Liver (tissue), 9 donors: Measurements from ENCODE around the gene RPS6KA2. TPM values are rescaled to one million over a fixed set of nuclear protein-coding genes. Genes with fewer than 3 reads are reported as not detected.
"Not testable (repeated sequence)": the region's sequence is repeated elsewhere in the genome, so short reads cannot be mapped to it uniquely, and the experiment has no call there.

Experiments used
- DNase-seq: peaks from one replicate; pipeline ENCODE4 v3.0.0-alpha.2; 2017; ENCODE audit warnings: low spot score
- H3K27ac ChIP-seq, 2 donors: one replicate each; pipeline ENCODE4 v1.7.0; 2013; ENCODE audit warnings: inconsistent platforms in 2 of 2, low read length in 2 of 2, control low read depth in 1 of 2, low read depth in 1 of 2, mild to moderate bottlenecking in 1 of 2
- H3K27me3 ChIP-seq, 4 donors: one replicate each; pipeline versions ENCODE4 v1.6.1 to v1.7.0; 2013; ENCODE audit warnings: low read length in 3 of 4, inconsistent platforms in 1 of 4, mild to moderate bottlenecking in 1 of 4, moderate library complexity in 1 of 4; ENCODE audit not compliant: control insufficient read depth in 4 of 4, insufficient read depth in 4 of 4
- H3K36me3 ChIP-seq, 4 donors: one replicate each; pipeline versions ENCODE4 v1.6.1 to v1.7.0; 2013; ENCODE audit warnings: low read length in 3 of 4, mild to moderate bottlenecking in 3 of 4, low read depth in 1 of 4, moderate library complexity in 1 of 4; ENCODE audit not compliant: control insufficient read depth in 4 of 4, insufficient read depth in 3 of 4
- H3K4me1 ChIP-seq, 4 donors: one replicate each; pipeline versions ENCODE4 v1.6.1 to v1.7.0; 2013; ENCODE audit warnings: low read length in 3 of 4, mild to moderate bottlenecking in 3 of 4, moderate library complexity in 1 of 4; ENCODE audit not compliant: control insufficient read depth in 4 of 4, insufficient read depth in 4 of 4
- H3K4me3 ChIP-seq, 3 donors: one replicate each; pipeline versions ENCODE4 v1.6.1 to v1.7.0; 2013; ENCODE audit warnings: low read length in 3 of 3, control low read depth in 1 of 3, low read depth in 1 of 3, mild to moderate bottlenecking in 1 of 3
- H3K9ac ChIP-seq, 2 donors: one replicate each; pipeline ENCODE4 v1.7.0; 2013; ENCODE audit warnings: low read length in 2 of 2, mild to moderate bottlenecking in 2 of 2, moderate library complexity in 2 of 2, control low read depth in 1 of 2, low read depth in 1 of 2
- H3K9me3 ChIP-seq, 4 donors: one replicate each; pipeline versions ENCODE4 v1.6.1 to v1.7.0; 2013; ENCODE audit warnings: low read length in 3 of 4; ENCODE audit not compliant: control insufficient read depth in 4 of 4
- ATF3 ChIP-seq: IDR thresholded peaks from 2 replicates; pipeline ENCODE4 v1.6.1; 2016; ENCODE audit warnings: antibody characterized with exemption
- CTCF ChIP-seq: fragments of 150-350 bp; IDR thresholded peaks from 2 replicates; pipeline ENCODE4 v1.5.1; 2017; ENCODE audit warnings: improper control_type of control experiment, low read depth, low read length; ENCODE audit not compliant: missing input control
- EGR1 ChIP-seq, 2 donors: IDR thresholded peaks; 2 replicates each; pipeline ENCODE4 v1.6.1; 2016 to 2018; ENCODE audit warnings: antibody characterized with exemption in 2 of 2, low read depth in 2 of 2
- FOXA1 ChIP-seq: IDR thresholded peaks from 2 replicates; pipeline ENCODE4 v1.6.1; 2016; ENCODE audit warnings: antibody characterized with exemption
- FOXA2 ChIP-seq: IDR thresholded peaks from 2 replicates; pipeline ENCODE4 v1.6.1; 2016; ENCODE audit warnings: antibody characterized with exemption
- GABPA ChIP-seq, 2 donors: IDR thresholded peaks in 1 of 2; conservative IDR thresholded peaks in 1 of 2; 2 replicates each; pipeline ENCODE4 v1.6.1; 2016; ENCODE audit warnings: antibody characterized with exemption in 2 of 2, mild to moderate bottlenecking in 1 of 2, moderate library complexity in 1 of 2
- HNF4A ChIP-seq, 2 donors: conservative IDR thresholded peaks; 2 replicates each; pipeline ENCODE4 v1.6.1; 2016; ENCODE audit warnings: antibody characterized with exemption in 2 of 2, mild to moderate bottlenecking in 2 of 2
- JUND ChIP-seq, 2 donors: IDR thresholded peaks; 2 replicates each; pipeline ENCODE4 v1.6.1; 2016; ENCODE audit warnings: antibody characterized with exemption in 2 of 2
- MAX ChIP-seq: IDR thresholded peaks from 2 replicates; pipeline ENCODE4 v1.6.1; 2016; ENCODE audit warnings: antibody characterized with exemption
- NR2F2 ChIP-seq: IDR thresholded peaks from 2 replicates; pipeline ENCODE4 v1.6.1; 2016; ENCODE audit warnings: antibody characterized with exemption
- RAD21 ChIP-seq, 2 donors: IDR thresholded peaks; 2 replicates each; pipeline ENCODE4 v1.6.1; 2016; ENCODE audit warnings: antibody characterized with exemption in 2 of 2, mild to moderate bottlenecking in 2 of 2
- RXRA ChIP-seq, 2 donors: IDR thresholded peaks; 2 replicates each; pipeline ENCODE4 v1.6.1; 2017 to 2018; ENCODE audit warnings: antibody characterized with exemption in 2 of 2, mild to moderate bottlenecking in 1 of 2
- SP1 ChIP-seq: IDR thresholded peaks from 2 replicates; pipeline ENCODE4 v1.6.1; 2018; ENCODE audit warnings: antibody characterized with exemption, mild to moderate bottlenecking
- TAF1 ChIP-seq: conservative IDR thresholded peaks from 2 replicates; pipeline ENCODE4 v1.6.1; 2016; ENCODE audit warnings: antibody characterized with exemption, mild to moderate bottlenecking
- YY1 ChIP-seq: IDR thresholded peaks from 2 replicates; pipeline ENCODE4 v1.6.1; 2016; ENCODE audit warnings: antibody characterized with exemption, mild to moderate bottlenecking
- WGBS: extraction: QIAGEN DNeasy Blood & Tissue Kit; methylation state at CpG from one replicate; pipeline ENCODE4 v1.1.7; 2013; 5-methylcytosine and 5-hydroxymethylcytosine counted together
- polyA plus RNA-seq, 2 donors: library from polyadenylated mRNA; stranded (reverse) in 1 of 2; unstranded in 1 of 2; fragments of 200-250 nt in 1 of 2; fragments of >200 nt in 1 of 2; fragmentation: Nextera tagmentation in 1 of 2; extraction: Ambion mirVana in 1 of 2; gene quantifications; one replicate each; pipeline versions ENCODE4 v1.2.1 to v1.2.3, GENCODE V29; 2013 to 2015
- total RNA-seq, 2 donors: library from RNA; depleted of rRNA; stranded (reverse); fragments of >200 nt; gene quantifications; one replicate each; pipeline ENCODE4 v1.2.3, GENCODE V29; 2014
- TF ChIP-seq, protein P1 (sequence below): IDR thresholded peaks from 2 replicates; pipeline ENCODE4 v1.6.1; 2016; ENCODE audit warnings: antibody characterized with exemption
- donor health status: healthy.
- donor health status: healthy.
- donor health status: healthy.
- donor health status: healthy.
- donor health status: healthy.

RPS6KA2 gene
- total and polyA plus RNA-seq, 4 donors = 2.5 to 9.0 (median 5.0) TPM

- Histone ChIP-seq H3K4me3 (no peak overlapping the region), H3K27ac (peak overlapping the region; percentile 74 to 91), H3K9ac (no peak overlapping the region), H3K4me1 (peaks cover 19 to 45% (median 31%) of the 10 kb centered on the region in 4 donors), H3K27me3 (no peaks in the 10 kb centered on the region), H3K36me3 (no peaks in the 10 kb centered on the region), H3K9me3 (no peaks in the 10 kb centered on the region)
- no peak for DNase-seq
- WGBS = 89% methylated on average over 27 of the region's 27 CpGs
- TF ChIP-seq RAD21 (IDR thresholded peaks at IDR 0.05) (no peak), HNF4A (conservative IDR thresholded peaks at IDR 0.05) (no peak), MAX (no peak), GABPA (IDR thresholded peaks at IDR 0.05 in 1 of 2, conservative IDR thresholded peaks at IDR 0.05 in 1 of 2) (no peak), NR2F2 (no peak), JUND (IDR thresholded peaks at IDR 0.05) (no peak), YY1 (no peak), FOXA2 (no peak), ATF3 (no peak), EGR1 (IDR thresholded peaks at IDR 0.05; ENCODE audit: low read depth in 2 of 2) (no peak), RXRA (IDR thresholded peaks at IDR 0.05) (no peak)
- TF ChIP-seq, protein P1, sequence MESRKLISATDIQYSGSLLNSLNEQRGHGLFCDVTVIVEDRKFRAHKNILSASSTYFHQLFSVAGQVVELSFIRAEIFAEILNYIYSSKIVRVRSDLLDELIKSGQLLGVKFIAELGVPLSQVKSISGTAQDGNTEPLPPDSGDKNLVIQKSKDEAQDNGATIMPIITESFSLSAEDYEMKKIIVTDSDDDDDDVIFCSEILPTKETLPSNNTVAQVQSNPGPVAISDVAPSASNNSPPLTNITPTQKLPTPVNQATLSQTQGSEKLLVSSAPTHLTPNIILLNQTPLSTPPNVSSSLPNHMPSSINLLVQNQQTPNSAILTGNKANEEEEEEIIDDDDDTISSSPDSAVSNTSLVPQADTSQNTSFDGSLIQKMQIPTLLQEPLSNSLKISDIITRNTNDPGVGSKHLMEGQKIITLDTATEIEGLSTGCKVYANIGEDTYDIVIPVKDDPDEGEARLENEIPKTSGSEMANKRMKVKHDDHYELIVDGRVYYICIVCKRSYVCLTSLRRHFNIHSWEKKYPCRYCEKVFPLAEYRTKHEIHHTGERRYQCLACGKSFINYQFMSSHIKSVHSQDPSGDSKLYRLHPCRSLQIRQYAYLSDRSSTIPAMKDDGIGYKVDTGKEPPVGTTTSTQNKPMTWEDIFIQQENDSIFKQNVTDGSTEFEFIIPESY = no peak
Measured at GRCh38 chr6:166393535-166393823, 233.6 kb downstream of the RPS6KA2 start.

DNA sequence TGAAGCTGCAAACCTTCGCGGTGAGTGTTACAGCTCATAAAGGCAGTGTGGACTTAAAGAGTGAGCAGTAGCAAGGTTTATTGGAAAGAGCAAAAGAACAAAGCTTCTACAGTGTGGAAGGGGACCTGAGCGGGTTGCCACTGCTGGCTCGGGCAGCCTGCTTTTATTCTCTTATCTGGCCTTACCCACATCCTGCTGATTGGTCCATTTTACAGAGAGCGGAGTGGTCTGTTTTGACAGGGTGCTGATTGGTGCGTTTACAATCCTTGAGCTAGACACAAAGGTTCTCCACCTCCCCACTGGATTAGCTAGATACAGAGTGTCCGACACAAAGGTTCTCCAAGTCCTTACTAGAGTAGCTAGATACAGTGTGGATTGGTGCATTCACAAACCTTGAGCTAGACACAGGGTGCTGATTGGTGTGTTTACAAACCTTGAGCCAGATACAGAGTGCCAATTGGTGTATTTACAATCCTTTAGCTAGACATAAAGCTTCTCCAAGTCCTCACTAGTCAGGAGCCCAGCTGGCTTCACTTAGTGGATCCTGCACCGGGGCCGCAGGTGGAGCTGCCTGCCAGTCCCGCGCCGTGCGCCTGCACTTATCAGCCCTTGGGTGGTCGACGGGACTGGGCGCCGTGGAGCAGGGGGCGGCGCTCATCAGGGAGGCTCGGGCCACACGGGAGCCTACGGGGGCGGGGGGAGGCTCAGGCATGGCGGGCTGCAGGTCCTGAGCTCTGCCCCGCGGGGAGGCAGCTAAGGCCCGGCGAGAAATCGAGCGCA lies 234.1 kb downstream of the RPS6KA2 start:
- Histone ChIP-seq H3K27ac (peak overlapping the region in 1 of 2 donors; percentile 91), H3K4me1 (peaks cover 22 to 50% (median 36%) of the 10 kb centered on the region in 4 donors)
- not testable (repeated sequence) for H3K4me3 ChIP-seq, H3K36me3 ChIP-seq, H3K9ac ChIP-seq, H3K27me3 ChIP-seq, DNase-seq, H3K9me3 ChIP-seq
- WGBS = 87% methylated on average over 30 of the region's 30 CpGs

DNA sequence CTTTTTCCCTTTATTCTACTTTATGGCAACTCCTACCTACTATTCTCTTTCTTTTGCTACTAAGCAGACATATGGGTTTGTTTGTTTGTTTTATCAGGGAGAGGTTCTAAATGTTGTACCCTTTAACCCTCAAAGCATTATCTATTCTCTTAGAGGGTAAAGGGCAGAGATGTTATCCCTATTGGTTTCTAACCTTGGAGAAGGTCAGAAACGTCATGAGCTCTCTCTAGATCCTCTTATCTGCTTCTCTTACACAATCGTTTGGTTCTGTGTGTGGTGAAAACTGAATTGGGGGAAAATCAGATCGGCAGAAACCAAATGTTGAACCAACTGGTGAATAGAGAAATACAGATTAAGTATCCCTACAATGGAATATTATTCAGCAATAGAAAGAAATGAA lies 237.9 kb downstream of the RPS6KA2 start:
- 20% methylated on average over 3 of the region's 3 CpGs for WGBS
- Histone ChIP-seq H3K36me3 (no peaks in the 10 kb centered on the region), H3K9me3 (no peaks in the 10 kb centered on the region), H3K9ac (peak overlapping the region in 1 of 2 donors; percentile 20), H3K27me3 (no peaks in the 10 kb centered on the region), H3K27ac (peak overlapping the region; percentile 77 to 89), H3K4me3 (no peak overlapping the region), H3K4me1 (peaks cover 25 to 50% (median 40%) of the 10 kb centered on the region in 4 donors)
- no peak for DNase-seq
- no peak for TF ChIP-seq GABPA (IDR thresholded peaks at IDR 0.05 in 1 of 2, conservative IDR thresholded peaks at IDR 0.05 in 1 of 2)
- peak; percentile 91 to 94 for TF ChIP-seq HNF4A (conservative IDR thresholded peaks at IDR 0.05)
- TF ChIP-seq CTCF = no peak
- TF ChIP-seq FOXA2 = peak; percentile 20
- peak in 1 of 2 donors; percentile 41 for TF ChIP-seq EGR1 (IDR thresholded peaks at IDR 0.05; ENCODE audit: low read depth in 2 of 2)
- peak; percentile 91 for TF ChIP-seq SP1
- TF ChIP-seq NR2F2 = peak; percentile 76
- peak; percentile 44 to 79 for TF ChIP-seq JUND (IDR thresholded peaks at IDR 0.05)
- no peak for TF ChIP-seq TAF1
- TF ChIP-seq MAX = peak; percentile 80
- no peak for TF ChIP-seq FOXA1
- TF ChIP-seq, protein P1 = peak; percentile 71
- peak; percentile 30 for TF ChIP-seq ATF3
- peak; percentile 91 to 95 for TF ChIP-seq RXRA (IDR thresholded peaks at IDR 0.05)
